ENCODE results near the gene DPP6.
"Not testable (repeated sequence)": the region's sequence is repeated elsewhere in the genome, so short reads cannot be mapped to it uniquely, and the experiment has no call there.

DNA sequence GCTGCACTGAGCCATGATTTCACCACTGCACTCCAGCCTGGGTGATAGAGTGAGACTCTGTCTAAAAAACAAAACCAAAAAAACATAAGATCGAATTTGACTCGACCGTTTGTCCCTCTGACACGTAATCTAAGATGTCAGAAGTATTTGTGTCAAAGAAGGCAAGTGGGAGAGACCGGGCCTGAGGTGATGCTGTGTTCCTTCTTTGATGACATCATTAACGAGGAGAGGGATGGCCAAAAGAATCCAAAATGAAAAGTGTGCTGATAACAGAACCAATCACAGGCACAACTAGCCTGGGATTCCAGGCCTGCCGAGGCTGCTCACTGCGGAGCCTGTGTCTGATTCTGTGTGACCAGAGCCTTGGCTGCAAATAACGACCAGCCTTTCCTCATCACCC, 52.9 kb downstream of the DPP6 start:
- TF ChIP-seq, protein P1, sequence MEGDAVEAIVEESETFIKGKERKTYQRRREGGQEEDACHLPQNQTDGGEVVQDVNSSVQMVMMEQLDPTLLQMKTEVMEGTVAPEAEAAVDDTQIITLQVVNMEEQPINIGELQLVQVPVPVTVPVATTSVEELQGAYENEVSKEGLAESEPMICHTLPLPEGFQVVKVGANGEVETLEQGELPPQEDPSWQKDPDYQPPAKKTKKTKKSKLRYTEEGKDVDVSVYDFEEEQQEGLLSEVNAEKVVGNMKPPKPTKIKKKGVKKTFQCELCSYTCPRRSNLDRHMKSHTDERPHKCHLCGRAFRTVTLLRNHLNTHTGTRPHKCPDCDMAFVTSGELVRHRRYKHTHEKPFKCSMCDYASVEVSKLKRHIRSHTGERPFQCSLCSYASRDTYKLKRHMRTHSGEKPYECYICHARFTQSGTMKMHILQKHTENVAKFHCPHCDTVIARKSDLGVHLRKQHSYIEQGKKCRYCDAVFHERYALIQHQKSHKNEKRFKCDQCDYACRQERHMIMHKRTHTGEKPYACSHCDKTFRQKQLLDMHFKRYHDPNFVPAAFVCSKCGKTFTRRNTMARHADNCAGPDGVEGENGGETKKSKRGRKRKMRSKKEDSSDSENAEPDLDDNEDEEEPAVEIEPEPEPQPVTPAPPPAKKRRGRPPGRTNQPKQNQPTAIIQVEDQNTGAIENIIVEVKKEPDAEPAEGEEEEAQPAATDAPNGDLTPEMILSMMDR (IDR thresholded peaks at IDR 0.05; ENCODE audit: poor library complexity): not testable (repeated sequence)
- not testable (repeated sequence) for TF ChIP-seq EZH2phosphoT487 (IDR thresholded peaks at IDR 0.05; ENCODE audit: low read depth, severe bottlenecking, unreplicated experiment)
